NCI-H510A (cell line): ENCODE measurements around the gene THAP9.
"Not testable (repeated sequence)": the region's sequence is repeated elsewhere in the genome, so short reads cannot be mapped to it uniquely, and the experiment has no call there.

ENCODE experiments used
- DNase-seq: peaks from one replicate; lab custom pipeline; 2025; lab: John Stamatoyannopoulos, UW

Gene THAP9, protein sequence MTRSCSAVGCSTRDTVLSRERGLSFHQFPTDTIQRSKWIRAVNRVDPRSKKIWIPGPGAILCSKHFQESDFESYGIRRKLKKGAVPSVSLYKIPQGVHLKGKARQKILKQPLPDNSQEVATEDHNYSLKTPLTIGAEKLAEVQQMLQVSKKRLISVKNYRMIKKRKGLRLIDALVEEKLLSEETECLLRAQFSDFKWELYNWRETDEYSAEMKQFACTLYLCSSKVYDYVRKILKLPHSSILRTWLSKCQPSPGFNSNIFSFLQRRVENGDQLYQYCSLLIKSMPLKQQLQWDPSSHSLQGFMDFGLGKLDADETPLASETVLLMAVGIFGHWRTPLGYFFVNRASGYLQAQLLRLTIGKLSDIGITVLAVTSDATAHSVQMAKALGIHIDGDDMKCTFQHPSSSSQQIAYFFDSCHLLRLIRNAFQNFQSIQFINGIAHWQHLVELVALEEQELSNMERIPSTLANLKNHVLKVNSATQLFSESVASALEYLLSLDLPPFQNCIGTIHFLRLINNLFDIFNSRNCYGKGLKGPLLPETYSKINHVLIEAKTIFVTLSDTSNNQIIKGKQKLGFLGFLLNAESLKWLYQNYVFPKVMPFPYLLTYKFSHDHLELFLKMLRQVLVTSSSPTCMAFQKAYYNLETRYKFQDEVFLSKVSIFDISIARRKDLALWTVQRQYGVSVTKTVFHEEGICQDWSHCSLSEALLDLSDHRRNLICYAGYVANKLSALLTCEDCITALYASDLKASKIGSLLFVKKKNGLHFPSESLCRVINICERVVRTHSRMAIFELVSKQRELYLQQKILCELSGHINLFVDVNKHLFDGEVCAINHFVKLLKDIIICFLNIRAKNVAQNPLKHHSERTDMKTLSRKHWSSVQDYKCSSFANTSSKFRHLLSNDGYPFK

DNA sequence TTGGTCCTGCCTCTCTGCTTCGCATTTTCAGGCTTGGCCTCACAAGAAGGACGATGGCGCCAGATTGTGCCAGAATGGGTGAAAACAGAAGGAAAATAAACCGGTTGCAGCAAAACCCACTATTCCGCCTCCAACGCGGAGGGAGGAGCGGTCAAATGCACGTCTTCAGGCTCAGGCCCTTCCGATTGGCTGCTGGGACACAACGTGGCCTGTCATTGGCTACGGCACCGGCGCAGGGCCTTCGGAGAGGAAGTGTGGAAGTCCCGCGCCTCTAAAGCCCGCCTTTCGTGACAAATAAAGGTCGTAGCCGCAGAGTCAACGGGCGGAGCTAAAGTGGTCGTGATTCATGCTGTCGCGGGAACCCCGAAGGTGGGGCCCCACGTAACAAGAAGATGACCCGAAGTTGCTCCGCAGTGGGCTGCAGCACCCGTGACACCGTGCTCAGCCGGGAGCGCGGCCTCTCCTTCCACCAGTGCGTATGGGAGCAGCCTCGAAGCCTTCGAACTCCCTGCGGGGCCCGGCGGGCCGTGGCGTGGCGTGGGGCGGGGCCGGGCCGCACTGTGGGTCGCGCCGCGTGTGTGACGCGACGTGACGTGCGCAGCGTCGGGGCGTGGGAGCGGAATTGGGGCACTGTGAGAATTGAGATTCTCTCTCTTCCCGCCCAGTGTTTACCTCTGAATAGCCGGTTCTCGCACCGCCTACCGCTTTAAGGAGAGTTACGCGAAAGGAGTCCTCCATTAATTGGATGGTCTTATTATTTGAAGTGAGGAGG lies at the start of gene THAP9:
TSS of gene THAP9 (plus strand) at position 325 of the 772 bp plus-strand sequence. CDS start at position 393, 68 bp downstream.
- DNase-seq = peak; percentile 97

DNA sequence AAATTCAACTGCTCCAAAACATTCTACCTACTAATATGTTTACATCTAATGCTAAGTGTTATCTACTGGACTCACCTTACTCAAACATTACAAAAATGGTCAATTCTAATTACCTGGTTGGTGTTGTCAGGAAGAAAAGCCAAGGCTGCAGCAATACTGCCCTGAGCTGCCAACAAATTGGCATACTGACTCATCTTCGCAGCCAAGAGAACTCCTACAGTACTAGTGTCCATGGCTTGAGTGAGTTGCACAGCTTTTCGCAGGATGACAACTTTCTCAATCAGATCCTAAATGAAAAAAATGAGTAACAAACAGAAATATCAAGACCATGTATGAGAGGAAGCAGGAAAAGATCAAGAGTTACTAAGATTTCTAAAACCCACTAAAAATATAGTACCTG lies 49.2 kb upstream of the THAP9 start:
- no peak for DNase-seq

DNA sequence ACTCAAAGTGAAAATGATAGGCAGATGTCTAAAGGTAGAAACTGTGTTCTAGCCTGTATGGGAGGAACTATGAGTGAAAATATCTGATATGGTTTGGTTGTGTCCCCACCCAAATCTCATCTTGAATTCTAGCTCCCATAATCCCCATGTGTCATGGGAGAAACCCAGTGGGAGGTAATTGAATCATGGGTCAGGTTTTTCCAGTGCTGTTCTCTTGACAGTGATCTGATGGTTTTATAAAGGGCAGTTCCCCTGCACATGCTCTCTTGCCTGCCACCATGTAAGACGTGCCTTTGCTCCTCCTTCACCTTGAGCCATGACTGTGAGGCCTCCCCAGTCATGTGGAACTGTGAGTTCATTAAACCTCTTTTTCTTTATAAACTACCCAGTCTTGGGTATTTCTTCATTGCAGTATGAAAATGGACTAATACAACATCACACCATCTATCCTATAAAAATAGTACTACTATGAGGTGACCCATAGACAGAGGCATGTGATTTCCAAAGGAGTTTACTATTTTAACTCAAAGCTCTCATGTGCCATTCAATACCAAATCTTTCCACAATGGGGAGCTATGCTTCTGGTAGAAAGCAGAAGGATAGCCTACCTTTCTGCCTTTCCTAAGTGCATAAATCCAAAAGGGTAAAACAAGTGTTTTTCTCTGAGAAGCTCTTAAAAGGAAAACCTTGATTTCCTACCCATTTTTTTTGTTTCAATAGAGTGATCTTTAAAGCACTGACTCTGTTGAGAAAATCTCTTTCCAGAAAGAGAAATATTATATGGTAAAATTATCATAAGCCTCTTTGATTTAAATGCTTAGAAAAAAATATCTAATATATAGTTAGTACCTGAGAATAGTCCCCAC lies 48.4 kb upstream of the THAP9 start:
- no peak for DNase-seq

DNA sequence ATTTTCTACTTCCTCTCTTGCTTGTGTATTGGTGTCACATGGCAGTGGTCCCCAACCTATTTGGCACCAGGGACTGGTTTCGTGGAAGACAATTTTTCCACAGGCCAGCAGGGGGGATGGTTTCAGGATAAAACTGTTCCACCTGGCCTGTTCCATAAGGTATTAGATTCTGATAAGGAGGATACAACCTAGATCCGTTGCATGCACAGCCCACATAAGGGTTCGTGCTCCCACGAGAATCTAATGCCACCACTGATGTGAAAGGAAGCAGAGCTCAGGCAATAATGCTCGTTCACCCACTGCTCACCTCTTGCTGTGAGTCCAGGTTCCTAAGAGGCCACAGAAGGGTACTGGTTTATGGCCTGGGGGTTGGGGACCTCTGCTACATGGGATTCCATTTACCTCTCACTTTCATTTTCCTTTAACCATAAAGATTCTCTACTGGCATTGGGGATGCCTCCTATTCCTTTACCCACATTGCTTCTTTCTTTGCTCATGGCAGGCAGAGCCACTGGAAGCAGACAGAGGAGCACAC lies 47.7 kb upstream of the THAP9 start:
- no peak for DNase-seq

DNA sequence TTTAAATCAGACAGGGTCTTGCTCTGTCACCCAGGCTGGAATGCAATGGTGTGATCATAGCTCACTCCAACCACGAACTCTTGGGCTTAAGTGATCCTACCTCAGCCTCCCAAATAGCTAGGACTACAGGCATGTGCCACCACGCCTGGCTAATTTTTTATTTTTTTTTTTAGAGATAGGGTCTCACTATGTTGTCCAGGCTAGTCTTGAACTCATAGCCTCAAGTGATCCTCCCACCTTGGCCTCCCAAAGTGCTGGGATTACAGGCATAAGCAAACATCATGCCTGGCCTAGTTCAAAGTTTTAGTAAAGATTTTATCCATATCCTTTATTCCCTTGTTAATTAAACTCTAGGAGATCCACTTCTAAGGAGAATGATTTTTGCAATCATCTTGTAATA lies 40.0 kb upstream of the THAP9 start:
- DNase-seq = not testable (repeated sequence)

DNA sequence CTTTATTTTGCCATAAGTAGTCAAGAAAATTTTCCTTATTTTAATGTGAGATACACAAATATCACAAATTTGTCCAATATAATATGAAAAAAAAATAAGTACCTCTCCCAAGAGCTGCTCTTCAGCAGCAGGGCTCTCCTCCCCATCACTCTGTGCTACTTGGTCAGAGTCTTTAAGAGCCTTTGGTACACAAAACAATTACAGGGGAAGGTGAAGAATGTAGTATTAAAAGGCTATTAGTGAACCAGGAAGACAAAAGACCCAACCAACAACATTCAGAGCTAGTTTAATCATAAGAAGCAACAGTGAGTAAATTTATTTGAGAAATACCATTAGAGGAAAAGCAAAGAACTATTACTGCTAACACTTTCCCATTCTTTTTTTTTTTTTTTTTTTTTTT lies 39.0 kb upstream of the THAP9 start:
- DNase-seq = no peak

DNA sequence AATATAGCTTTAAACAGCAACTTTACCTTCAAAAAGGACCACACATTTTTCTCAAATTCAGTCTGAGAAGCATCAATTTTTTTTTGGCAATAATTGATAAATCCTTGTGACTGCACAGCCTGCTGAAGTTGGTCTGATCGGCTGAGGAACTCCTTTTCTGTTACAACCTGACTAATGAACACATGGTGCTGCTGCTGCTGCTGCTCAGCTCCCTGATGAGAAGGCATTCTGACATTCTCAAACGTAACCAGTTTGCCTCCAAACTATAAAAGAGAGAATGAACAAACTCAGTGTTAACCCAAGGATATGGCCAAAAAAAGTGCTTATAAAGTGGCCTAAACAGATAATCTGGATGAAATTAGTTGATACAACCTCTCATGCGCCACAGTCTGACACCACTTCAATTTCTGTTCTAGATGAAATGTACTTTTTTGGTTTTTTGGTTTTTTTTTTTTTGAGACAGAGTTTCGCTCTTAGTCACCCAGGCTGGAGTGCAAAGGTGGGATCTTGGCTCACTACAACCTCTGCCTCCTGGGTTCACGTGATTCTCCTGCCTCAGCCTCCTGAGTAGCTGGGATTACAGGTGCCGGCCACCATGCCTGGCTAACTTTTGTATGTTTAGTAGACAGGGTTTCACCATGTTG lies 36.1 kb upstream of the THAP9 start:
- DNase-seq = no peak

DNA sequence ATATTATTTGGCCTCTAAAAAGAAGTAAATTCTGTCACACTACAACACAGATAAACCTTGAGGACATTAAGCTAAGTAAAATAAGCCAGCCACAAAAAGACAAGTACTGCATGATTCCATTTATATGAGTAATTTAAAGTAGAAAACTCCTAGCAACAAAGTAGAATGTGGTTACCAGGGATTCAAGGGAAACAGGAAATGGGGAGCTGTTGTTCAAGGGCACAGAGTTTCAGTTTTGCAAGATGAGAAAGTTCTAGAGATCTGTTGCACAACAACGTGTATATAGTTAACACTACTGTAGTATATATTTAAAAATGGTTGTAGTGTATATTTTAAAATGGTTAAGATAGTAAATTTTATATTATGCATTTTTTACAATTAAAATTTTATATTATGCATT lies 34.9 kb upstream of the THAP9 start:
- DNase-seq = no peak

DNA sequence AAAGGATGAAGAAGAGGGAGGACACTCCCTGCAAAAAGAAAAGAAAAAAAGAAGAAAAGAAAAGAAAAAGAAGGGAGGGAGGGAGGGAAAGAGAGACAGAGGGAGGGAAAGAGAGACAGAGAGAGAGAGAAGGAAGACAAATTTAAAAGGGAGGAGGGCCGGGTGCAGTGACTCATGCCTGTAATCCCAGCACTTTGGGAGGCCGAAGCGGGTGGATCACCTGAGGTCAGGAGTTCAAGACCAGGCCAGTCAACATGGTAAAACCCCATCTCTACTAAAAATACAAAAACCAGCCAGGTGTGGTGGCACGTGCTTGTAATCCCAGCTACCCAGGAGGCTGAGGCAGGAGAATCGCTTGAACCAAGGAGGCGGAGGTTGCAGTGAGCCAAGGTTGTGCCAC lies 34.5 kb upstream of the THAP9 start:
- DNase-seq = not testable (repeated sequence)

DNA sequence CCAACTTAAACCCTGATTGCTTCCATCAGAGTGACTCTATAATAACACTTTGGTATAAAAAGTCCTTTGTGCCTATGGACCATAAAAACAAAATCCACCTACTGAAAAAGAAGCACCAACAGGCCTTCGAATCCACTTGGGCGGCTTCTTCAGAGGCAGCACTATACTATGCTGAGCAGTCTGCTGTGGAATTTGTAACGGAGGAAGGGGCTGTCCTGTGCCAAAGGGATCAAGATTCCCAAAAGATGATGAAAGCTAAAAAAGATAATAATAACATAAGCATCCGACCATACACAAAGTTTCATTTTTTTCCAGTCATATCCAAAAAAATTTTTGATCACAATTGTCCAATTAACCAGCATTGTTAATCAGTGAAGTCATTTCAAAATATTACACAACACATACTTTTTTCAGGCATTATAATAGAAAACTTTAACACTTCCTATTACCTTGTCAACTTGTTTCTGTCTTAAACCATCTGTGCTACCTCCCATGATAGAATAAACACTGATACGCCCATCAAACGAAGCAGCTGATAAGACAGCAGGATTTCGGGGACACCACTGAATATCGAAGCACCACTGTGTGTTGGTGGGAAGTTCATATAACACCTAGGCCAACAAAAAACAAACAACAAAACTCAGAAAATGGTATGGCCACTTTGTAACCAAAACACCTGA lies 33.7 kb upstream of the THAP9 start:
- no peak for DNase-seq

DNA sequence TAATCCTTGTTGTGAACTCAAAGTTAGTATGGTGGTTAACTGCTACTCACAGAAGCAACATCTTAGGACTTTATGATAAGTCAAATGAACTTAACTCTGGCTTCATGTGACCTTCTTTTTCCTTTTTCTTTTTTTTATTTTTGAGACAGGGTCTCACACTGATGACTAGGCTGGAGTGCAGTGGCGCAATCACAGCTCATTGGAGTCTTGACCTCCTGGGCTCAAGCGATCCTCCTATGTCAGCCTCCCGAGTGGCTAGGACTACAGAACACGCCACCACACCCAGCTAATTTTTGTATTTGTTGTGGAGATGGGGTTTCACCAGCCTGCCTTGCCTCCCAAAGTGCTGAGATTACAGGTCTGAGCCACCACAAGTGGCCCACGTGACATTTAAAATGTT lies 32.0 kb upstream of the THAP9 start:
- no peak for DNase-seq

DNA sequence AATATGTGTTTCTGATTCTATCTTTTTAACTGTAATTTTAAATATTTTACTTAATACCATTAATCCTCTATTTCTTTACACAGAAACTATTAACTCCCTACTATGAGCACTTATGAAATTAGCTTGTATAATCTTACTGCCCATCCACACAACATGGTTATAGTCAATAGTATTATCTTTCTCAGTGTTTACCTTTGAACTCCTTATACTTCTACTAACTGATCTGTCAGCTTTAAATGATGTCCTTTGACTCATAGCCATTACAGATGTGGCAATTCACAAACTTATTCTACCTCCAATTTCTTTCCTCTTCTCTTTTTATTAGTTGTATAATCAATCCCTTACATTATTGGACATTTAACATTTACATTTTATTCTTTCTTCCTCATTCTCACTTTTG lies 15.1 kb upstream of the THAP9 start:
- no peak for DNase-seq

DNA sequence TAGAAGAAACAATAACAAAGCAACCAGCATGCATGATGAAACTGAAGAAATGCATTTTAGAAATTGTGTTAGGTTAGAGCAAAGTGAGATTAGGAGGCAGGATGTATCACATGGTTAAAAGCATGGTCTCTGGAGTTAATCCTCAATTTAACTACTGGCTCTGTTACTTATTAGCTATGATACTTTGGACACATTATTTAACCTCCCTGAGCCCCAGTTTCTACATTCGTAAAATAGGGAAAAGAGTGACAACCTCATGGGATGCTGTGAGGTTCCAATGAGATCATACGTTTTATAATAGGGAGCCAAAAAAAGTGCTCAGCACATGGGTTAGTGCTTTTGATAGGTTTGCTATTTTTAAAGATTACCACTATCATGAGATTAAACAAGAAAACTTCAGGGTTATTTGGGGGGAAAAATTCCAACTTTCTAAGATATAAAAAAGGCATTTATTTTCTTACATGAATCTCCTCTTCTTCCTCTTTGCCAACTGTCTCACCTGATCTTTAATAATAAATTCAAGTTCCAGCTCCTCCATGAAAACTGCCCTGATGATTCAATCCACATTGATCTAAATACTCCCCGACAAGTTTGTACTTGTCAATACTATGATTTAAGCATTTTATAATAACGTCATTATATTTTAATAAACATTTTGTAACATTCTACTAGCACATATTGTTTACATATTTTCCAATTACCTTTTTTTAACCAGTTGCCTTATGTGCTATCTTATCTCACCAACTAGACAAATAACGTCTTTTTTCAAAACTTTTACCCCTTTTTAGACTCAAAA lies 14.2 kb upstream of the THAP9 start:
- DNase-seq = no peak

DNA sequence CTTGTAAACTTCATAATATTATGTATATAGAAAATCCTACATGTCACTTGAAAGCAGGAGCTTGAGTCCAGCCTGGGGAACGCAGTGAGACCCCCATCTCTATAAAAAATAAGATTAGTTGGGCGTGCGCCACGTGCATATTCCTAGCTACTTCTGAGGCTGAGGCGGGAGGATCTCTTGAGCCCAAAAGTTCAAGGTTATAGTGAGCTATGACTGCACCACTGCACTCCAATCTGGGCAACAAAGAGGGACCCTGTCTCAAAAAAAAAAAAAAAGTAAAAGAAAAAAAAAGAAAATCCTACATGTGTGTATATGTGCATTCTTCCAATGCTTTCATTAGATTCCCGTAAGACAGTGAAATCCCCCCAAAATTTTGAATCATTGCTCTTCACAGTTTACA lies 11.2 kb upstream of the THAP9 start:
- DNase-seq = no peak

DNA sequence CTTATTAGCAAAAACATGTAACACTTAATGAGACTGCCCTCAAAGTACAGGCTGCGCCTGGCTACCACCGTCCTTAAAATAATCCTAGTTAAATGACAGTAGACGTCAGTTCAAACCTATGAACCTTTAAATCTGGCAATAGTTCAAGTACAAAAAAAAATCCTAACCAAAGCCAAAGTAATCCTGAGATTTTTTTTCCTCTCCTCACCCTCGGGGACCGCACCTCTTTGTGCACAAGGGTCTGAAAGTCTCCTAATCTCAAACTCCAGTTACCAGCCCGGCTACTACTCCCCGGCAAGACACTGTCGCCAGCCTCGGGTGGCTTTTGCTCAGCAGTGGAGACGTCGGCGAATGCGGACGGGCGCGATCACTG lies 10.0 kb upstream of the THAP9 start:
- DNase-seq = no peak

DNA sequence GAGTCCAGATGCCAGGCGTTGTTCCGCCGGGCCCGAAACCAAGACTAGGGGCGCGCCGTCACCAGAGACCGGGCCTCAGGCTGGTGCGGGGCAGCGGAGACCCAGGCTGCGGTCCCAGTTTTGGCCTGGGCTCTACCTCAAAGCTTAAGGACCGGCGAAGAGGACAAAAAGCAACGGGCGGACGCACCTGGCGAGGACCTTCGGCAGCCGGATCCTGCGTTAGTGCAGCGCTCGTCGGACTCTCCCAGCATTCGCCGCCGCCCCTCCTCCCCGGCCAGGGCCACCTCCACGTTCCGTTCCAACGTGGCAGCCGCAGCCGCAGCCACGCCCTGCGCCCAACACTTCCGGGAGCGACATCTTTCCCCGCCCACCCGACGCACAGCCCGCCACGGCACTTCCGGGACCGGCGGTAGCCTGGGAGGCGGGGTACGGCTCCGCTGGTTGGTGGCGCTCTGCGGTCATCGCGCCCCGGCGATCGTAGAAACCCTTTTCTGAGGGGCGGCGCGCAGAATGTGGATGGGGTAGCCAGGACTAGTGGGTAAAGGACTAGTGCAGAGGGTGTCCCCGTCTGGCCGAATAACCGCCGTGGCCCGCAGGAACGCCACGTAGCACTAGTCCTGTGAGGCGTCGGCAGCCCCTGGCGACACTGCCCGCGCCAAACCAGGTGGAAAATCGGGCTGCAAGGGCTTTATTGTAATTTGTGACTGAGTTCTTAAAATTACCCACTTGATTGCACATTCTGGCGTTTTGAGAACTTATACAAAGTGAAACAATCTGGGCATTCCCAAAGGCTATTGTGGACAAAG lies 9.4 kb upstream of the THAP9 start, which contains the start of gene SEC31A:
TSS of gene SEC31A (minus strand) at position 253 of the 806 bp plus-strand sequence. CDS start 9,217 bp downstream, outside the sequence.
- DNase-seq = peak; percentile 93

DNA sequence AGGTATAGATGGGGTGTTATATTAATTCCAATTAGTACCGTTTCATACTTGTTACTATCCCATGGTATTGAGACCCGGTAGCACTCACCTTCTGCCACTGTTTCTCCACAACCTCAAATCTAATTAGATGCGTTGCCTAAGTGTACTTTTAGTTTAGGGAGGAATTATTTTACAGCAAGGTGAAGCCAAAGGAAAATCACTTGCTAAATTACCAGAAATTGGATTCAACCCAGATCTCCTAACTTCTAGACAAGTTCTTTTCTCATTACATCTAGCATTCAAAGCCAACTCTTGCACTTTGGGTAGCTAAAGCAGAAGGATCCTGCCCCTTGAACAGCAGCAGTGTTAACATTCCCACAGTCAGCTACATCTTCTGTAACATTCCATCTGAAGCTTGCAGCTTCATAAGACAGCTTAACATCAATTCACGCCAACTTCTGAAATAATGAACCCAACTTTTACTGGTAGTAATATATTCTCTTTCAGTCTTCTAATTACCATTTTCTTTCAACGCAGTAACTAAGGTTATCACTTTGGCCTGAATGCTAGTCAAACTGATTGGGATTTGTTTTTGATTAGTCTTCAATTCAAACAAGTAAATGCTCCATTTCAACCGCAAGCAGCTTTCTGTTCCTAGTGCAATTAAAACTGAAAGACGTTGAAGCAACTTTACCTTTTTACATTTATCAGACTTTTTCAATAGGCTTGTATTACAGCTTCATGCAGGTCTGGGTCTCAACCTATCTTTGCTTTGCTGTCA lies 8.6 kb upstream of the THAP9 start:
- DNase-seq = no peak

DNA sequence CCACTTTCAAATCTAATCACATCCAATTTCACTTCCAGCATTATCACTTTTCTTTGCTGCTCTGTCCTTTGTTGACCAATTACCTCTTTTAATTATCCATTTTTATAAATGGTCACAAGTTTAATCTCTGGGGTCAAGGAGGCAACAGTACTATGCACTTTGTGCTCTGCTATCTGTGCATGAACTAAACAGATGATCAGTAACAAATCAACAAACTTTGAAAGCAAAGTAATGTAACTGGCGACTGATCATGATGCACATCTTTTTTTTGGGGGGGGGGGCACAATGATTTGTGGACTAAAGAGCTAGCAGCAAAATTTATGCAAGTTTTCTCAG lies 8.1 kb upstream of the THAP9 start:
- no peak for DNase-seq
